Measurements from ENCODE around the gene BRD8.

Gene BRD8

GRCh38 chr5:138095100-138095907 lies 83.1 kb downstream of the BRD8 start:
- Histone ChIP-seq H3K4me2 (ENCODE audit: insufficient read depth, low read length) (no peak overlapping the region), H2AFZ (ENCODE audit: low read depth, low read length) (no peak overlapping the region), H3K4me1 (ENCODE audit: insufficient read depth, low read length) (no peaks in the 10 kb centered on the region), H3K36me3 (ENCODE audit: insufficient read depth, low read length) (no peaks in the 10 kb centered on the region), H3K27ac (ENCODE audit: low read length) (no peak overlapping the region), H3K4me3 (ENCODE audit: low read depth in 1 of 2, low read length in 2 of 2) (no peak overlapping the region), H3K9ac (ENCODE audit: low read depth, low read length) (no peak overlapping the region), H4K20me1 (ENCODE audit: insufficient read depth, low read length) (no peaks in the 10 kb centered on the region), H3K79me2 (ENCODE audit: insufficient read depth, low read length) (no peaks in the 10 kb centered on the region), H3K27me3 (ENCODE audit: insufficient read depth, low read length, poor library complexity) (peaks cover 19% of the 10 kb centered on the region), H3K9me3 (ENCODE audit: insufficient read depth, low read length, severe bottlenecking) (no peaks in the 10 kb centered on the region)
- no peak for ATAC-seq (ENCODE audit: insufficient read depth, low read depth)
- no peak for TF ChIP-seq EZH2 (IDR thresholded peaks at IDR 0.05; ENCODE audit: borderline replicate concordance, low read depth, low read length, severe bottlenecking)
- no peak for TF ChIP-seq CTCF (IDR thresholded peaks at IDR 0.05; ENCODE audit: borderline replicate concordance, extremely low read depth, low read length, poor library complexity, severe bottlenecking)
- DNase-seq = no peak

GRCh38 chr5:138093036-138093435 lies 85.4 kb downstream of the BRD8 start:
- Histone ChIP-seq H3K4me1 (ENCODE audit: insufficient read depth, low read length) (no peaks in the 10 kb centered on the region), H3K4me3 (ENCODE audit: low read depth in 1 of 2, low read length in 2 of 2) (no peak overlapping the region), H4K20me1 (ENCODE audit: insufficient read depth, low read length) (no peaks in the 10 kb centered on the region), H3K9me3 (ENCODE audit: insufficient read depth, low read length, severe bottlenecking) (no peaks in the 10 kb centered on the region), H3K27ac (ENCODE audit: low read length) (no peak overlapping the region), H3K9ac (ENCODE audit: low read depth, low read length) (no peak overlapping the region), H2AFZ (ENCODE audit: low read depth, low read length) (no peak overlapping the region), H3K4me2 (ENCODE audit: insufficient read depth, low read length) (no peak overlapping the region), H3K27me3 (ENCODE audit: insufficient read depth, low read length, poor library complexity) (peaks cover 19% of the 10 kb centered on the region), H3K79me2 (ENCODE audit: insufficient read depth, low read length) (no peaks in the 10 kb centered on the region), H3K36me3 (ENCODE audit: insufficient read depth, low read length) (no peaks in the 10 kb centered on the region)
- no peak for TF ChIP-seq EZH2 (IDR thresholded peaks at IDR 0.05; ENCODE audit: borderline replicate concordance, low read depth, low read length, severe bottlenecking)
- TF ChIP-seq CTCF (IDR thresholded peaks at IDR 0.05; ENCODE audit: borderline replicate concordance, extremely low read depth, low read length, poor library complexity, severe bottlenecking) = no peak
- DNase-seq = no peak
- ATAC-seq (ENCODE audit: insufficient read depth, low read depth) = no peak

- no peaks in the 10 kb centered on the region for H3K9me3 ChIP-seq (ENCODE audit: insufficient read depth, low read length, severe bottlenecking)
- H2AFZ ChIP-seq (ENCODE audit: low read depth, low read length) = no peak overlapping the region
- H3K4me3 ChIP-seq (ENCODE audit: low read depth in 1 of 2, low read length in 2 of 2) = no peak overlapping the region
- no peak overlapping the region for H3K9ac ChIP-seq (ENCODE audit: low read depth, low read length)
- H3K4me1 ChIP-seq (ENCODE audit: insufficient read depth, low read length) = no peaks in the 10 kb centered on the region
- DNase-seq (no peak), ATAC-seq (ENCODE audit: insufficient read depth, low read depth) (no peak)
- H3K27ac ChIP-seq (ENCODE audit: low read length) = no peak overlapping the region
- H3K4me2 ChIP-seq (ENCODE audit: insufficient read depth, low read length) = no peak overlapping the region
- H3K36me3 ChIP-seq (ENCODE audit: insufficient read depth, low read length) = no peaks in the 10 kb centered on the region
- H3K79me2 ChIP-seq (ENCODE audit: insufficient read depth, low read length) = no peaks in the 10 kb centered on the region
- no peaks in the 10 kb centered on the region for H4K20me1 ChIP-seq (ENCODE audit: insufficient read depth, low read length)
- peaks cover 19% of the 10 kb centered on the region for H3K27me3 ChIP-seq (ENCODE audit: insufficient read depth, low read length, poor library complexity)
- no peak for TF ChIP-seq CTCF (IDR thresholded peaks at IDR 0.05; ENCODE audit: borderline replicate concordance, extremely low read depth, low read length, poor library complexity, severe bottlenecking)
- no peak for TF ChIP-seq EZH2 (IDR thresholded peaks at IDR 0.05; ENCODE audit: borderline replicate concordance, low read depth, low read length, severe bottlenecking)
Measured at GRCh38 chr5:138092301-138092700, 86.1 kb downstream of the BRD8 start.
